GM13977 (cell line): ENCODE data around the gene NMT2.

Experiments used
- DNase-seq: peaks from one replicate; pipeline ENCODE4 v3.0.0; 2012; ENCODE audit warnings: low spot score
- CTCF ChIP-seq: IDR thresholded peaks from 2 replicates; pipeline ENCODE4 v1.5.1; 2012; ENCODE audit warnings: mild to moderate bottlenecking, control low read depth; ENCODE audit not compliant: insufficient read depth; ENCODE audit errors: extremely low read depth, missing control alignments
- in situ Hi-C: fragments of 300-500 bp; cut with MboI; formaldehyde crosslinking; loops from one replicate; pipeline ENCODE4 v1.12.0; 2022; ENCODE audit warnings: low sequenced_read_pairs, low pct_unique_long_range_greater_than_20kb, mixed read lengths, inconsistent platforms; ENCODE audit not compliant: unreplicated experiment

NMT2 gene

DNA sequence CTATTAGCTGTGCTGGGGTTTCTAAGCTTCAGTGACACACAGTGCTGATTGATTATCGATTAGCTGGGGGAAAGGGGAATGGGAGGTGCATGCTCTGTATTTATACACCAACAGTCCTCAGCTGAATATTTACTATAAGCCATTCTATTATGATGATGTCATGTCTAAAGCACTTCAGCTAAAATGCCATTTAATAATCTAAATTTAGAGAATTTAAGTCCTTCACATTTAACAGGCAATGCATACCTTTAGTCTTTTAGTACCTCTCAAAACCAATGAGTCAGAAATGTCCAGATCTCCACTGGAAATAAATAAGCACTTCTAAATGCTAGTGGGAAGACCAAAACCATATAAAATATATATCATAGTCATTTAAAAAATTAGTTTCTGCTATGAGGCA is 46.8 kb downstream of the NMT2 start:
- no peak for DNase-seq
- in situ Hi-C loops = no loop called here
- TF ChIP-seq CTCF = no peak

DNA sequence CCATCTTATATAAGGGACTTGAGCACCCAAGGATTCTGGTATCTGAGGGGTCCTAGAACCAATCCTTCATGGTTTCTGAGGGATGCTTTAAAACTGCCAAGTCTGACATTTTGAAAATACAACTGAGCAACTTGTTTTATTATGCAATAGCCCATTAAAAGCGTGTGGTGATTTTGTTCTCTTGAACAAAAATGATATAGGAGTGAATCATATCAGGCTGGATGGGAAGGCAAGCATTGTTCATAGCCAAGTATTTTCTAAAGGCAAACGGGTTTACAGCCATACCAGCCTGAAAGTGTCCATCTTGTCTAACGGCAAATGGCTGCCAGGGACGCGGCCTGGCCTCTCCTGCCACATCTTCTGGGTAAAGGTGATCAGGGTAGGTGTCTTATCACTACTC is 48.0 kb downstream of the NMT2 start:
- no peak for TF ChIP-seq CTCF
- no peak for DNase-seq
- in situ Hi-C loops = no loop called here

GRCh38 chr10:15118615-15119014 is 49.9 kb downstream of the NMT2 start:
- no peak for DNase-seq
- no peak for TF ChIP-seq CTCF
- in situ Hi-C loops = no loop called here

GRCh38 chr10:15116225-15116624 is 52.3 kb downstream of the NMT2 start:
- no peak for TF ChIP-seq CTCF

DNA sequence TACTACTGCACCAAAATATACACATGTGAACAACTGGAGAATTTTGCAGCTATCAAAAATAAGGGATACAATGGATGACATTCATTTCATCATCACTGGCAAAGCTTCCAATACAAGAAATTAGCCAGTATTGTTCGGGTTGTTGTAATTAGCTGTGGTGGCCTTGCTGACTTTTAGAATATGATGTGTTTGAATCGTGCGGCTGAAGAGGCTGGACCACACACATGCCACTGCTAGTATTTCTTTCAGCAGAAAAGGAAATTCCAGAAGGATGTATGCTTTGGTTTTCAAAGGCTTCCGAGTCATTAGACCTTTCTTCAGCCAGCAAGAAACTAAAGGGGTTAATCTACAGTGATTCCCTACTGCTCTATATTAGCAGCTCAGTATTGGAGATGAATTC is 54.7 kb downstream of the NMT2 start:
- TF ChIP-seq CTCF = no peak
- DNase-seq = no peak
- in situ Hi-C loops = no loop called here

More at GRCh38 chr10:15116225-15116624, 52.3 kb downstream of the NMT2 start:
- in situ Hi-C loops = no loop called here
- no peak for DNase-seq

GRCh38 chr10:15112657-15113056 is 55.8 kb downstream of the NMT2 start:
- DNase-seq = no peak
- in situ Hi-C loops = no loop called here
- no peak for TF ChIP-seq CTCF
